Fibroblast of skin of right quadriceps (primary cell): ENCODE measurements around the gene SIRT6.
"Not testable (repeated sequence)": the region's sequence is repeated elsewhere in the genome, so short reads cannot be mapped to it uniquely, and the experiment has no call there.

ENCODE experiments used
- DNase-seq: peaks from one replicate; pipeline ENCODE4 v3.0.0-alpha.2; 2013

The SIRT6 gene

DNA sequence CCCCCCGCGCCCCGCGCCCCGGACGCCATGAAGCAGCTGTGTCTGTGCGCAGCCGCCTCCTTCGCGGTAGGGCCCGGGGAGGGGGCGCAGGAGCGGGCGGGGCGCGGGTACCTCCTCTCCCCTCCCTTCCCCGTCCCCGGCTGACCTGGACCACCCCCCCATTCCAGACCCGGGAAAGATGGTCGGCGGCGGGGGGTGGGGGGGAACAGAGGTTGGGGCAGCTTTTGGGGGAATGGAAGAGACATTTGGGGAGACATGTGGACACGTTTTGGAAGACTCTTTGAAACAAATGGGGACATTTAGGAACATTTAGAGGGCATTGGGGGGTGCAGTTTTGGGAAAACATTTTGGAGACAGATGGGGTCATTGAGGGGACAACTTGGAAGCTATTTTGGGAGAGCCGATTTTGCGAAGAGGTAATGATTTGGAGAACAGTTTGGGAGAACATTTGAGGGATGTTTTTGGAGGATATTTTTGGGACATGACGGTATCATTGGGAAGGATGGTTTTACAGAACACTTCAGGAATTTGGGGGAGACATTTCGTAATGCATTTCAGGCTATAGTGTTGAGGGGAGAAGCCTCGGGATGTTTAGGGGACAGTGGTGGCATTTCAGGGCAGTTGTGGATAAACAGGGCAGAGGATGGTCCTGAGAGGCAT, 16.2 kb upstream of the SIRT6 start:
- no peak for DNase-seq

DNA sequence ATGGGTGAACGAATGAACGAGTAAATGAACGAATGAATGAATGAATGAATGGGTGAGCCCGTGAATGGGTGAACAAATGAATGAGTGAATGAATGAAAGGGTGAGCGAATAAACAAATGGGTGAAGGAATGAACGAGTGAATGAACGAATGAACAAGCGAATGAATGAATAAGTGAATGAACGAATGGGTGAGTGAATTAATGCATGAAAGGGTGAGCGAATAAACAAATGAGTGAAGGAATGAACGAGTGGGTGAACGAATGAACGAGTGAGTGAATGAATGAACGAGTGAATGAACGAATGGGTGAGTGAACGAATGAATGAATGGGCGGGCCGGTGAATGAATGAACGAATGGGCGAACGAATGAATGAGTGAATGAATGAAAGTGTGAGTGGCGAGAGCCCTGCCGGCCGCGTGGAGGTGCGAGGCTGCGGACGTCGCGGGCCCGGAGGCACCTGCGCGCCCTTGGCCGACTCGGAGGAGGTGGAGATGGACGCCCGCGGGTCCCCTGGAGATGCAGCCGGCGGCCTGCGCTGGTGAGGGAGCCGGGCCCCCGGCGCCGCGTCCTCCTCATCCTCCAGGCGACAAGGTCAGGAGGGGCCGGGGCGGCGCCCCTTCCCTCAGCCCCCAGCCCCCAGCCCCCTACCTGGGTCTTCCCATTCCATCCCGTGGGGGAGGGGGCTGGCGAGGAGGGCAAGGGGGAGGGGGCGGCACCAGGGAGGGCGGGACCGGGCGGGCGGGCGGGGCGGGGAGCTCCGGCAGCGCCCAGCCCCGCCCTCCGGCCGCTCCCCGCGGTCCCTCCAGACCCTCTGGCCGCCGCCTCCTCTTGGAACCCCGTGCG, 15.5 kb upstream of the SIRT6 start:
- DNase-seq, result no peak

DNA sequence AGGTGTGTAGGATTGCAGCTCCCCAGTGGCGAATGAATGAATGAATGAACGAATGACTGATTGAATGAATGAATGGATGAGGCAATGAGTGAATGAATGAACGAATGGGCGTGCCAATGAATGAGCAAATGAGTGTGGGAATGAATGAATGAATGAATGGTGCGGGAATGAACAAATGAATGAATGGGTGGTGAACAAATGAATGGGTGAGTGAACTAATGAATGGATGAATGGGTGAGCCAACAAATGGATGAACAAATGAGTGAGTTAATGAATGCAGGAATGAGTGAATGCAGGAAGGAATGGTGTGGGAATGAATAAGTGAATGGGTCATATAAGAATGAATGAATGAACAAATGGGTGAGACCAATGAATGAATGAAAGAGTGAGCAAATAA, 14.9 kb upstream of the SIRT6 start:
- no peak for DNase-seq

DNA sequence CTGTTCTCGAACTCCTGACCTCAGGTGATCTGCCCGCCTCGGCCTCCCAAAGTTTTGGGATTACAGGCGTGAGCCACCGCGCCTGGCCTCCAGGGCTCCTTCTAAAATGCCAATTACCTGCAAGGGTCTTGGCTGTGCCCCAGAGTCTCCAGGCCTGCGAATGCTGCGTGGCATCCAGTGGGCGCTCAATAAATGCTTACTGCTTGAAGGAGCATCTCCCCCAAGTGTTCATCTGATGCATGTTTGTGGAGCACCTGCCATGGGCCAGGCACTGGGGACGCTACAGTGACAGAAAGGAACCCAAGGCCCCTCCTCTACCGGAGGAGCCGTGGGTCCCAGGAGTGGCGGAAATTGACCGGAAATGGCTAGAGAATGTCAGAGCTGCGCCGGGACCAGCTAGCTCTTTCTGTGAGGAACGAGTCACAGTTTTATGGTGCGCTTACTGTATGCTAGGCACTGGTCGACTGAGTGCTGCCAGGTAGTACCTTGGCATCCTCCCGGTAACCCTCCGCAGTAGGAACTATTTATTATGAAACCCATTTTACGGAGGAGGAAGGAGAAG, 14.3 kb upstream of the SIRT6 start:
- DNase-seq, result no peak

DNA sequence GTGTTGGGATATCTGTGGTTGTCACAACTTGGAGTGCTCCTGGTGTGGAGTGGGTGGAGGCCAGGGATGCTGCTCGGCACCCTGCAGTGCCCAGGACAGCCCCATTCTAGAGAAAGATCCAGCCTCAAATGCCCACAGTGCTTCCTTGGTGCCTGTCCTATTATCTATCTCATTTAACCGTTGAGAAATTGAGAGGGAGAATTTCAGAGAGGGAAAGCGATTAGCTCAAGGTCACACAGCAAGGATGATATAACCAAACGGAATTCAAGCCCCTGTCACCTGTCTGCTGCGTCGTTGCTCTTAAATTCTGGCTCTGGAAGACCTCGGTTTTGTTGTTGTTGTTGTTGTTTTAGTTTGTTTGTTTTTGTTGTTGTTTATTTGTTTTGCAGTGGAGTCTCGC, 13.6 kb upstream of the SIRT6 start:
- DNase-seq, result no peak

DNA sequence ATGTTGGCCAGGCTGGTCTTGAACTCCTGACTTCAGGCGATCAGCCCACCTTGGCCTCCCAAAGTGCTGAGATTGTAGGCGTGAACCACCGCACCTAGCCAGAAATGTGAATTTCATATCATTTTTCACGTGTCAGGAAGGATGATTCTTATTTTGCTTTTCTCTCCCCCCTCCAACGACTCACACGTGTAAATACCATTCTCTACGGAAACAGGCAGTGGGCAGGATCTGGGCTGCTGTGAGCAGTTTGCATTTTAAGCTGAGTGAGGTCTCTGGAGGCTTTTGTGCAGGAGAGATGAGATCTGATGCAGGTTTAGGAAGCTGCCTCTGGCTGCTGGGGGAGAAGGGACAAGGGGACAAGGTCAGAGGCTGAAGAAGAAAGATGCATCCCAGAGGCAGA, 12.0 kb upstream of the SIRT6 start:
- DNase-seq, result no peak

DNA sequence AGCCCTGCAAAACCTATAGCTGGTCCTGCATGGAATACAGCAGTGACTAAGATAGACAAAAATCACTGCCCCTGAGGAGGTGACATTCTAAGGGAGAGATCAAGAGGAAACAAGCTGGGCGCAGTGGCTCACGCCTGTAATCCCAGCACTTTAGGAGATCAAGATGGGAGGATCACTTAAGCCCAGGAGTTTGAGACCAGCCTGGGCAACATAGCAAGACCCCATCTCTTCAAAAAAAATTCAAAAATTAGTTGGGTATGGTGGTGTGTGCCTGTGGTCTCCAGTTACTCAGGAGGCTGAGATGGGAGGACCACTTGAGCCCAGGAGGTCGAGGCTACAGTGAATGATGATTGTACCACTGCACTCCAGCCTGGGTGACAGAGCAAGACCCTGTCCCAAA, 10.2 kb upstream of the SIRT6 start:
- DNase-seq, result not testable (repeated sequence)

DNA sequence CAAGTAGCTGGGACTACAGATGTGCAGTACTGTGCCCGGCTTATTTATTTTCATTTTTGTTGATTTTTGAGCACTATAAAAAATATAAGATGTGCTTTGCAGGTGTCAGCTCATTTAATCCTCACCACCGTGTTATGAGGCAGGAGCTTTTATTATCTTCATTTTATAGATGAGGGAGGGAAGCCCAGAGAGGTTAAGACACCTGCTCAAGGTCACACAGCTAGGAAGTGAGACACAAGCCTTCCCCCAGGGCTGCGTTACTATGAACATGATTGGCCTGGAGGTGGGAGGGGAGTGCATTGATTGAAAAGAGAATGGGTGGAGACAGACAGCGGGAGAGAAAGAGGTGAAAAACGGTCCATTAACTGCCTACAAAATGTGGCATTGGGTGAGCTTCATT, 7.3 kb upstream of the SIRT6 start:
- no peak for DNase-seq

DNA sequence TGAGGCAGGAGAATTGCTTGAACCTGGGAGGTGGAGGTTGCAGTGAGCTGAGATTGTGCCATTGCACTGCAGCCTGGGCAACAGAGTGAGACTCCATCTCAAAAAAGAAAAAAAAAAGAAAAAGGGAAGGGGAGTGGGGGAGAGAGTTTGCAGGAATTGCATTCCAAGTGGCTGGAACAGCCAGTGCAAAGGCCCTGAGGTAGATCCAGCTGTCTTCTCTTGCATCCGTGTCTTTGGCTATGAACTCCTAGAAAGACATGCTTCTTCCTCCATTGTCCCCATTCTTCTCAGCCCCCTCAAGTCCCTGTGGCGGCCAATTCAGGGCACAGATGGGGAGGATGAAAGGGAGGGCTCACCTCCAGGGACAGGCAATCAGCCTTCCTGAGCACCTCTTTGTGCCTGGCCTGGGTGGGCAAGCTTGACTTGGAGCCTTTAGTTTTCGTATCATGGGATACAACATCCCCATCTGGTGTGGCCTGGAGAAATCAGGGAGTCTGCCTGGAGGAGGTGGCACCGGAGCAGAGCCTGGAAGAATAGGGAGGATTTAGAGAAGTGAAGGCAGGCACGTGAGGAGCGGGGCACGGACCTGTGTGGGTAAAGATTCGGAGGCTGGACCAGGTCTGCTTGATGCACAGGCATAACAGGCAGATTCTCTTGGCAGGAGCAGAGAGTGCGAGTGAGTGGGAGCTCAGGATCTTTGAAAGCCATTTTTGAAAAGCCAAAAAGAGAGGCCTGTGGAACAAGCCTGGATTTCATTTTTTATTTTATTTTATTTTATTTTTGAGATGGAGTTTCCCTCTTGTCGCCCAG, 5.2 kb upstream of the SIRT6 start:
- DNase-seq, result no peak

DNA sequence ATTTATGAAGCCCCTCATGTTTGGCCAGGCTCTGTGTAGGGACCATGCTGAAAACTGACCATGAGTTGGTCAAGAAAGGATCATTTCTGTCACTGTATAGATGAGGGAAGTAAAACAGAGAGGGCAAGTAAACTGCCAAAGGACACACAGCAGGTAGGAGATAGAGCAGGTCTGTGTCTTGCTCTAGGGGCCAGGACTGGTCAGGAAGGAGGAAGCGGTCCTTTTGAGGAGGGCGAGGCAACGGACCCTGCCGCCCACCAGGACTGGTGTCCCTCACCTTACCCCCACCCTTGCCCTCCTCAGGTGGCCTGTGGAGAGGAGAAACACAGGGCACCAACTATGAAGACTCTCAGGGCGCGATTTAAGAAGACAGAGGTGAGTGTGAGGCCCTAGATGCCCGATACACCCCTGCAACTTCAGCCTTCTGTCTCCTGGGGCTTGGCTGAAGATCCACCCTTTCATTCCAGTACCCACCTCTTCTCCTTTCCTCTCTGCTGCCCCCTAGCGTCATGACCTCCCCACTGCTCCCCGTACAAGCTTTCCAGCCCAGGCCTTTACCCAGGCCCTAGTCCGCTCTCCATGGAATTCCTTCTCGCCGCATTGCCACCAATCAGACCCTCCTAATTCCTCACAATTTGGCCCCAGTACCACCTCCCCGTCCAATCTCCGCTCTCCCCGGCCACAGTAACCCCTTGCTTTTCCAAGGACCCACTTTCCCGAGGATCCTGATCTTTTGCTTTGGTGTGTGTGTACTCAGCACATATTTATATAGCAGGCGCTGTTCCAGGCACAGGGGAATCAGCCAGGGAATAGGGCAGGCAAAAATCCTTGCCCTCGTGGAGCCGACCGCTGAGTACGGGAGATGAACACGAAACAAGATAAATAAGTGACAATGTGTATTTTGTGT, 4.0 kb upstream of the SIRT6 start:
- peak; percentile 57 for DNase-seq

DNA sequence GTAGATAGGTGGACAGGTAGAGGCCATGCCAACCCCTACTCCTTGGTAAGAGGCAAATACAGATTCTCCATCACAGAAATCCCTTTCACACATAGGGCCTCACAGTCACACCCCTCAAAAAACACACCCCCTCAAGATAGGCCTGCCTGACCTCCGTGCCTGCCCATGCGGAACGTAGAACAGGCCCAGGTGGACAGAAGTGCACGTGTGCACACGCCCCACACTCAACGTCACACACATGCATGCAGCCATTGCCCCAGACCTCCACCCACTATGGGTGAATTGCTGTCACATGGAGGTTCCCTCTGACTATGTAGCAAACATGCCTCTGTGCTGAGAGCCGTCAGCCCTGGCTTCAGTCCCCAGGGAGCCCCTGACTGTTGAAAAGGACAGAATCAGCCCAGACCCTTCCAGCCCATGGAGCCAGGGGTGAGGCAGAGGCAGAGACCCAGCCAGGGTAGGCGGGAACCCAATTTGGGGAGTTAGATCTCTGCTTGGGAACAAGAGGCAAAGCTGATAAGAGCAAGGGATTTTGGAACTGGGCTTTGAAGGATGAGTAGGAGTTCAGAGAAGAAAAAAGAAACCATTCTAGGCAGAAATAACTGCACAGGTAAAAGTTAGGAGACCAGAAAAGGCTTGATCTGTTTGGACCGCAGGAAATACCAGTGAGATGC, 3.2 kb upstream of the SIRT6 start:
- DNase-seq, result no peak

DNA sequence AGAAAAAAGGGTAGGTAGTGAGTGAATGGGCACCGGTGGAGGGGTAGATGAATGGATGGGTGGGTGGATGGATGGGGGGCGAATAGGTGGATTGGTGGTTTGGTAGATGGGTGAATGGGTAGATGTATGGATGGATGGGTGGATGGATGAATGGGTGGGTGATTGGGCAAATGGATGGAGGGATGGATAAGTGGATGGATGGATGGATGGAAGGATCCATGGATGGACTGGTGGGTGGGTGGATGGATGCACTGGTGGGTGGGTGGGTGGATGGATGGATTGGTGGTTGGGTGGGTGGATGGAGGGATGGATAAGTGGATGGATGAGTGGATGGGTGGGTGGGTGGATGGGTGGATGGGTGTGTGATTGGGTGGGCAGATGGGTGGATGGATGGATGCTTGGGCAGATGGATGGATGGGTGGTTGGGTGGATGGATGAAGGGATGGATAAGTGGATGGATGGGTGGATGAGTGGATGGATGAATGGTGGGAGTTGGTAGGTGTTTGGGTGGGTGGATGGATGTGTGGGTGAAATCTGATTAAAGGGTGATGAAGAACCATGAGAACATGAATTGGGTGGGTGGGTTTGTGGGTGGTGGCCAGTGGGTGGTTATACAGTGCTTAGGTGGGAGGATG, 2.5 kb upstream of the SIRT6 start:
- no peak for DNase-seq

DNA sequence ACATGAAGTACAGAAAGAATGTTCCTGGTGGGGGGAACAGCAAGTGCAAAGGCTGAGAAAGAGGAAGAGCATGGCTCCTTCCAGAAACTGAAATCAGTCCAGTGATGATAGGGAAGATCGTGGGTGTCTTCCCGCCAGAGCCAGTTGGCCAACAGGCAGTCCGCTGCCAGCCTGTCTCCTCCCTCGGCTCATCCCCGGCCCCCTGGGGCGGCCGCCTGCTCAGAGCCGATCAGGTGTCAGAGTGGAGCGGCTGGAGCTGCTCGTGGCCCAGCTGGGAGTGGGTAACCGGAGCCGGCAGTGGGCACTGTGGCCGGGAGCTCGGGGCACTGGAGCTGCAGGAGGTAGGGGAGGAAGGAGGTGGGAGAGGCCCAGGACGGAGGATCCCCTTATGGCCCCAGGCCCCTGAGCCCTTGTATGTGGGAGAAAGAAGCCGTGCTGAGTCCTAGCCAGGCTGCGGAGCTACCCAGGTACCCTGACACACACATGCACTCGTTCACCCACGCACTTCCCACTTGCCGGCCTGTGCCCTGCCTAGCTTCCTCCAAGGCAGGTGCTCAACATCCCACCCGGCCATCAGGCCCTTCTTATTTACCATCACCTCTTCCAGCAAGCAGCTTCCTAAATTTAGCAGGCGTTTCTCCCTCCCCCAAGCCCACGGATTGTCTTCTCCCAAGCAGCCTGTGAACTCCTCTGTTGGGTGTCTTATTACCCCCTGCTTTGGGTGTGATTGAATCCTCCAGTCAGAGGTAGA, 1.8 kb upstream of the SIRT6 start:
- no peak for DNase-seq

DNA sequence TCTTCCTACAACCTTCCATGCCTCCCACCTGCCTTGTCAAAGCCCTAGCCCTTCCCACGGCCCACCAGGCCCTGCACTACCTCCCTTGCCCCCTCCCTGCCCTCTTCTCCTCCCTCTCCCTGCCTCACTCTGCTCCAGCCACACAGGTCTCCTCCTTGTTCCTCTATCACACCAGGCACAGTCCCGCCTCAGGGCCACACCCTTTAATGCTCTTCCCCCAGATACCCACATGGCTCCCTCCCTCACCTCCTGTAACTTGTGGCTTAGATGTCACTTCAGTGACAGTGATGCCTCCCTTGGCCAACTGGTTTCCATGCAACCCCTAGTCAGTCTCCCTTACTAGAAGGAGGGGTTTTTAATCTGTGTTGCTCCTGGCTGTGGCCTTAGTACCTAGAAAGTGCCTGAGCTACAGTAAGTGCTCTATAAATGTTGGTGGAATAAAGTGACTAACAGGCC, 1.3 kb downstream of the SIRT6 start:
- no peak for DNase-seq

DNA sequence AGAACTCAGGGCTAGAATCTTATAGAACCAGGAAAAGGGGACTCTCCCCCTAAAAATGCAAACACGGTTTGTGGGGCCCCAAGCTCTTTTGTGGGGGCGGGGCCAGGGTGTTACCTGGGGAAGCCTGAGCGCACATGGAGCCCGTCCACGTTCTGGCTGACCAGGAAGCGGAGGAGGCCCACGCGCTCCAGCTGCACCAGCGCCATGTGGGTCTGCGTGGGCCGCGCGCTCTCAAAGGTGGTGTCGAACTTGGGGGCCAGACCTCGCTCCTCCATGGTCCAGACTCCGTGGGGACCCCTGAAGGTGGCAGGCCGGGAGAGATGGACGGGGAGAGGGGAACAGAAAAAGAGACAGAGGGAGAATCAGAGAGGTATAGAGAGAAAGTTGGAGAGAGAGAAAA, 3.4 kb downstream of the SIRT6 start:
- no peak for DNase-seq

DNA sequence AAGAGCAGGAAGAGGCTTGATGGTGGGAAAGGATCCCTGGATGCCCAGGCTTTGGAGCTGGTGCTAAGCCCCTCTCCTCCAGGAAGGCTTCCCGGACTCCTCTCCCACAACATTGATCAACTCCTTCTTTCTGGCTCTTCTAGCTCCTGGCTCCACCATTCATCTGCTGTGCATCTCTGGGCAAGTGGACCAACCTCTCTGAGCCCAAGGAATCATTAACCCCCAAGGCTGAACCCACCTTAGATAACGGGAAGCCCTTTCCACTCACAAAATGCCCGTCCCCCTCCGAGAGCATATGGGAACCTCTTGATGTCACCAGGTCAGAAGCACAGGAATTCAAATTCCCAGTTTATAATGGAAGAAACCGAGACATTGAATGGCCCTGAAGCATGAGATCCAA, 5.2 kb downstream of the SIRT6 start:
- DNase-seq, result no peak

DNA sequence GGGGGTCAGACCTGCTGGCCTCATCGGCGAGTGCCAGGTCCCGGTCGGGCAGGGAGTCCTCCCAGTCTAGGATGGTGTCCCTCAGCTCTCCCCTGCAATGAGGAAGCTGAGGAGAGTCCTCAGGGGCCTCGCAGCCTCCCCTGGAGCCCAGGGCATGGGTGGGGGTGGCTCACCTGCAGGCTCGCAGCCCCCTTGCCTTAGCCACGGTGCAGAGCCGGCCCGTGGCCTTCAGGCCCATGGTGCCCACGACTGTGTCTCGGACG, 6.8 kb downstream of the SIRT6 start:
- DNase-seq, result no peak

DNA sequence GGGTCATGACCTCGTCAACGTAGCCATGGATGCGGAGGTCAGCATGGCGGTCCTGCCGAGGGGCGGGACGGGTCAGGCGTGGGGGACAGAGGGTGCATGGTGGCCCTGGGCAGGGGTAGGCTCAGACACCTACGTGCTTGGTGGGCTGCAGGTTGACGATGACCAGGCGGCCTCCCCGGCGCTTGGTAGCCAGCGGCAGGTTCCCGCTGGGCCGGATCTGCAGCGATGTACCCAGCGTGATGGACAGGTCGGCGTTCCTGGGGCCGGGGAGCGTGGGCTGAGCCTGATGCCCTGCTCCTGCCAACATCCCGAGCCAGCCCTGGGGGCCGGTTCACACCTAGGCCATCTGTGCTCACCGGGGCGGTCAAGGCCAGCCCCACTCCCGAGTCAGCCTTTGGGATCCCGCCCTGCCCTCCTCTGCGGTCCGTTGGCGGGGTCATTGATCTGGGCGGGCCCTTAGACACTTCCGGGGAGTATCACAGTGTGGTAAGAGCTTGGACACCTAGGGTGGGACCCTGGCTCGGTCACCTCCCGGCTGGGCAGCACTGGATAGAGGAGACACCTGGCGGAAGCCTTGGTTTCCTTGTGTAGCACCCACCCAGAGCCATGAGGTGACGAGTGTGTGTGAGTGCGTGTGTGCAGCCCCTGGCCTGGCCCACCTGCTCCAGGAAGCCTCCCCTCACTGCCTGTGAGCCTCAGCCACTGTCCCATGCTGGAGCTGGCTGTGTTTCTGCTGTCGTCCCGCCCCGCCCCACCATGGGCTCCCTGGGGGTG, 7.3 kb downstream of the SIRT6 start:
- DNase-seq, result no peak

DNA sequence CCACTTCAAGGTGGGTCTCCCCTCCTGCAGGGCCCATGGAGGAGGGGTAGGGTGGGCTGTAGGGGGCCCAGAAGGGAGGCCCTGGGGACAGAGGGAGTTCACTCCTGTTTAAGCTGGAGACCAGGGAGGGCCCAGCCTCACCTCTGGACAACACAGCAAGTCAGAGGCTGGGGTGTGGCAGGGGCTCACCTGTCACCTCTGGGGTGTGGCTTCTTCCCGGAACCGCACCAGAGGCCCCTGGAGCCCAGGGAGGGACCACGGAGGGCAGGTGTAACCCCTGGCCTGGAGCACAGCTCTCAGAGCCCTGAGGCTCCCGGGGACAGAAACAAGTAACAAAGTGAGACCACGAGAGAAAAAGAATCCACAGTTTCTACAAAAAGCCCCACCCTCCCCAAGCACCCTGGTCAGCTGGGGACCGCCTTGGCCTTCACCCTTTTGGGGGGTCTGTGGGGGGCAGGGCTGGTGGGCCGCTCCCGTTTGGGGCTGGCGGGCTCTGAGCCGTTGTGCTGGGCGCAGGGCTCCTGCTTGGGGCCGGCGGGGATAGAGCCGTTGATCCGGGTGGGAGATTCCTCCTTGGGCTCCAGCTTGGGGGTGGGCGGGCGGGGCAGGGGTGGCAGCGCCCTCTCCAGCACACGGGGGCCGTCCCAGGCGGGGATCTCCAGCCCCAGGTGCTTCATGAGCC, 8.0 kb downstream of the SIRT6 start:
- DNase-seq, result no peak
